ENCODE results near the gene SLC25A46.

Gene SLC25A46

GRCh38 chr5:110736753-110737152 is 2.1 kb upstream of the SLC25A46 start:
- TF ChIP-seq, protein P1, sequence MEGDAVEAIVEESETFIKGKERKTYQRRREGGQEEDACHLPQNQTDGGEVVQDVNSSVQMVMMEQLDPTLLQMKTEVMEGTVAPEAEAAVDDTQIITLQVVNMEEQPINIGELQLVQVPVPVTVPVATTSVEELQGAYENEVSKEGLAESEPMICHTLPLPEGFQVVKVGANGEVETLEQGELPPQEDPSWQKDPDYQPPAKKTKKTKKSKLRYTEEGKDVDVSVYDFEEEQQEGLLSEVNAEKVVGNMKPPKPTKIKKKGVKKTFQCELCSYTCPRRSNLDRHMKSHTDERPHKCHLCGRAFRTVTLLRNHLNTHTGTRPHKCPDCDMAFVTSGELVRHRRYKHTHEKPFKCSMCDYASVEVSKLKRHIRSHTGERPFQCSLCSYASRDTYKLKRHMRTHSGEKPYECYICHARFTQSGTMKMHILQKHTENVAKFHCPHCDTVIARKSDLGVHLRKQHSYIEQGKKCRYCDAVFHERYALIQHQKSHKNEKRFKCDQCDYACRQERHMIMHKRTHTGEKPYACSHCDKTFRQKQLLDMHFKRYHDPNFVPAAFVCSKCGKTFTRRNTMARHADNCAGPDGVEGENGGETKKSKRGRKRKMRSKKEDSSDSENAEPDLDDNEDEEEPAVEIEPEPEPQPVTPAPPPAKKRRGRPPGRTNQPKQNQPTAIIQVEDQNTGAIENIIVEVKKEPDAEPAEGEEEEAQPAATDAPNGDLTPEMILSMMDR (conservative IDR thresholded peaks at IDR 0.05; ENCODE audit: low read length), result no peak
- H3K4me3 ChIP-seq (ENCODE audit: low read length), result no peak overlapping the region
- DNase-seq (ENCODE audit: low read depth), result no peak

GRCh38 chr5:110738503-110738811 is 350 bp upstream of the SLC25A46 start:
- TF ChIP-seq, protein P1 (conservative IDR thresholded peaks at IDR 0.05; ENCODE audit: low read length), result no peak
- peak overlapping the region; percentile 86 for H3K4me3 ChIP-seq (ENCODE audit: low read length)
- no peak for DNase-seq (ENCODE audit: low read depth)

DNA sequence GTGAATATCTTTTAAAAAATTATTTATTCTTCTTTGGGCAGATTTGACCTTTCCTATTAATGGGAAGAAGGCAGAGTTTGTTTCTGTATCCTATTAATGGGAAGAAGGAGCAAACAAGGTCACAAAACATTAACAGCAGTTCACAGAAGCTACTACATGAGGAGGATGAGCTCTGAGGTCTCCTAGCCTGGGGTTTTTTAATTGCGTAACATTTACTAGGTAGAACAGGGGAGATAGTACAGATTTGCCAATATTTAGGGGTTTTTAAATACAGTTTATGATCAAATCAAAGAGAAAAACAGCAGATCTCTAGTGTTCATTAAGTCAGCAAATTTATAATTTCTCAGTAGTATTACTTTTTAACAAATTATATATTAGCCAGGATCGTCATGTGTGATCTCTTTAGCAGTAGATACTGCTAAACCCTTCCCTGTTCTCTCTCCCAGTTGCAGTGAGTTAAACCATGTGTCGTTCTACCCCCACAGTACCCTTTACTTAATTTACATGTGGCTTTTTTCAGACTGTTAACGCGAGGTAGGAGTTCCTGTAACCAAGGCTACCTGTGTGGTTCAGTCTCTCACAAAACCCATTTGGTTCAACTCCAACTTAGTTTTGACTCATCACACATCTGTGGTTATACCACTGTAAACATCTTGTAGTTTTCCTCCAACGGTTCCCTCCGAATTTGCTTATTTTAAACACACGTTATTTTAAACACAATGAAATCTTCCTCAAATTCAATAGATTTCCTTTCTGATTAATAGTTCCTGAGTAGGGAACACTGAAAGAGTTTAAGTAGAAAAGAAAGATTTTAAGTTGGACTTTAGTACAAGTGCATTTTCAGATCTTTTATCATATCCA is 13.3 kb downstream of the SLC25A46 start:
- H3K4me3 ChIP-seq (ENCODE audit: low read length), result no peak overlapping the region
- TF ChIP-seq, protein P1 (conservative IDR thresholded peaks at IDR 0.05; ENCODE audit: low read length), result no peak
- no peak for DNase-seq (ENCODE audit: low read depth)

DNA sequence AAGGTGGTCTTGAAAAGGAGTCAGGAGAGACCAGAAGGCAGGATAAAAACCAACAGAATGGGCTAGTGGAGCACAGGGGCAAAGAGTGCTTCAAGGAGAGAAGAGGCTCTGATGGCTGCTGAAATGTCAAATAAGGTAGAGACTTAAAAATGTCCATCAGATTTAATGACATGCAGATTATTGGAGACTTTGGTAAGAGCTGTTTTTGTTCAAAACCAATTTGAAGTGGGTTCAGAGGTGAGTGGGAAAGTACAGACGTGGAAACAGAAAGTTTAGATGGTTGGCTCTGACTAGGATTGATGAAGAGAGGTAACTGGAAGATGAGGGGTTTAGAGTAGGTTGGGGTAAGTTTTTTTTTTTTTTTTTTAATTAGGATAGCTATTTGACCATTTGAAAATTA is 14.1 kb downstream of the SLC25A46 start:
- H3K4me3 ChIP-seq (ENCODE audit: low read length), result no peak overlapping the region
- DNase-seq (ENCODE audit: low read depth), result no peak
- TF ChIP-seq, protein P1 (conservative IDR thresholded peaks at IDR 0.05; ENCODE audit: low read length), result no peak

DNA sequence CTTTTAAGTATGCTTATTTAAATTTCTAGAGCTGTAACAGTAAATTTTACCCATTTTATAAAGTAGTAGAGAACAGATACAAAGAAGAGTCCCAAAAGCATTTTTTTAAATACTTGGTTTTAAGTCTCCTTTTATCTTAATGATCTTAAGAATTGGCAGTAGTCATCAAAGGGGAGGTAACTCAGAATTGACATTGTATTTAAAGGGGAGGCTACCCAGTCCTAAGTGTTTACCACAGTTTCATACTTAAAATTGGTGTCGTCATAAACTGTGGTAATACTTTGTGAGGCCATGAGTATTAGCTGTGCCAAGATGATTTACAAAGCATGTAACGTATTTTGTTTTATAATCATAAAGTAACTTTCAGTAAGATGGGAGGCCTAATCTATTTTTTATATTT is 14.8 kb downstream of the SLC25A46 start:
- H3K4me3 ChIP-seq (ENCODE audit: low read length), result no peak overlapping the region
- TF ChIP-seq, protein P1 (conservative IDR thresholded peaks at IDR 0.05; ENCODE audit: low read length), result no peak
- DNase-seq (ENCODE audit: low read depth), result no peak

- TF ChIP-seq, protein P1 (conservative IDR thresholded peaks at IDR 0.05; ENCODE audit: low read length), result no peak
- DNase-seq (ENCODE audit: low read depth), result no peak
- H3K4me3 ChIP-seq (ENCODE audit: low read length), result no peak overlapping the region
These were observed 15.4 kb downstream of the SLC25A46 start for GRCh38 chr5:110754181-110754580.

- TF ChIP-seq, protein P1 (conservative IDR thresholded peaks at IDR 0.05; ENCODE audit: low read length), result peak; percentile 75
- no peak overlapping the region for H3K4me3 ChIP-seq (ENCODE audit: low read length)
- DNase-seq (ENCODE audit: low read depth), result peak; percentile 56
These were observed 18.4 kb downstream of the SLC25A46 start for GRCh38 chr5:110757118-110757729.
